Loucy (cell line): ENCODE results near the gene ENTHD1.

Experiments
- H2AFZ ChIP-seq: fragments of 200-600 bp; sonication (generic); 2 replicates; pipeline ENCODE4 v1.6.0; 2016; ENCODE audit warnings: antibody characterized with exemption, mild to moderate bottlenecking, low read length, moderate library complexity
- H3F3A ChIP-seq: fragments of 200-600 bp; 2 replicates; pipeline ENCODE4 v1.6.0; 2016; ENCODE audit warnings: antibody characterized with exemption, low read depth, mild to moderate bottlenecking
- H3K27me3 ChIP-seq: fragments of 200-600 bp; sonication (generic); 2 replicates; pipeline ENCODE4 v1.6.1; 2014; ENCODE audit warnings: low read length, mild to moderate bottlenecking; ENCODE audit not compliant: insufficient read depth, poor library complexity, severe bottlenecking
- H3K36me3 ChIP-seq: fragments of 200-600 bp; sonication (generic); 2 replicates; pipeline ENCODE4 v1.6.1; 2016; ENCODE audit warnings: low read length; ENCODE audit not compliant: insufficient read depth
- H3K4me1 ChIP-seq: fragments of 200-600 bp; sonication (generic); 2 replicates; pipeline ENCODE4 v1.5.1; 2014; ENCODE audit warnings: low read length, mild to moderate bottlenecking; ENCODE audit not compliant: insufficient read depth, poor library complexity, severe bottlenecking
- H3K4me2 ChIP-seq: fragments of 200-600 bp; sonication (generic); 2 replicates; pipeline ENCODE4 v1.6.0; 2014; ENCODE audit warnings: antibody characterized with exemption, low read length, low read depth, mild to moderate bottlenecking; ENCODE audit not compliant: poor library complexity, severe bottlenecking
- H3K4me3 ChIP-seq: fragments of 200-600 bp; sonication (generic); 2 replicates; pipeline ENCODE4 v1.5.1; 2014; ENCODE audit warnings: low read length, mild to moderate bottlenecking, mixed read lengths; ENCODE audit not compliant: poor library complexity, severe bottlenecking
- H3K79me2 ChIP-seq: fragments of 200-600 bp; sonication (generic); 2 replicates; pipeline ENCODE4 v1.6.1; 2014; ENCODE audit warnings: low read length; ENCODE audit not compliant: insufficient read depth
- H3K9ac ChIP-seq: fragments of 200-600 bp; sonication (generic); 2 replicates; pipeline ENCODE4 v1.6.0; 2014; ENCODE audit warnings: mild to moderate bottlenecking, low read depth, low read length, moderate library complexity; ENCODE audit not compliant: poor library complexity, severe bottlenecking
- H3K9me2 ChIP-seq: fragments of 200-600 bp; sonication (generic); replicated peaks from 2 replicates; pipeline ENCODE4 v1.6.1; 2016; ENCODE audit warnings: low read depth, low read length, mixed read lengths
- H3K9me3 ChIP-seq: fragments of 200-600 bp; sonication (generic); 2 replicates; pipeline ENCODE4 v1.6.1; 2014; ENCODE audit warnings: mild to moderate bottlenecking, antibody characterized with exemption, low read length, low read depth; ENCODE audit not compliant: insufficient read depth
- H4K20me1 ChIP-seq: fragments of 200-600 bp; sonication (generic); 2 replicates; pipeline ENCODE4 v1.6.0; 2014; ENCODE audit warnings: antibody characterized with exemption, low read length, mild to moderate bottlenecking; ENCODE audit not compliant: insufficient read depth, poor library complexity, severe bottlenecking
- EZH2phosphoT487 ChIP-seq: fragments of 200-600 bp; IDR thresholded peaks from 2 replicates; pipeline ENCODE4 v1.6.1; 2018; ENCODE audit warnings: antibody characterized with exemption, mild to moderate bottlenecking, moderate library complexity, borderline replicate concordance
- TF ChIP-seq, protein P1 (sequence below): fragments of 200-600 bp; sonication (generic); conservative IDR thresholded peaks from 2 replicates; pipeline ENCODE4 v1.5.1; 2014; ENCODE audit warnings: mild to moderate bottlenecking, antibody characterized with exemption, low read length

The ENTHD1 gene

DNA sequence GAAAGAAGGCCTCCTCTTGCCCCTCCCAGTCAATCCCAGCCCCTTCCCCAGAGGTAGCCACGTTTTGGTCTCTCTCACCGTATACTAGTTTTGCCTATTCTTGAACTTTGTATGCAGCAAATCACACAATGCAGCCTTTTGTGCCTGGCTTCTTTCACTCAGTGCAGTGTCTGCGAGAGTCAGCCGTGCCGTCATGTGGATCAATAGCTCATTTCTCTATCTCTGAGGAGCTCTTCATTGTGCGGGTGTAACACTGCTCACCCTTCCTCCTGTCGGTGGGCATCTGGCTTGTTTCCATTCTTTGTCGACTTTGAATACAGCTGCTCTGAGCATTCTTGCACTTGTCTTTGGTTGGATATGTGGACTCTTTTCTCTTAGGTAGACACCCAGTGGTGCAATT is 176.5 kb downstream of the ENTHD1 start:
- Histone ChIP-seq H3K36me3 (no peaks in the 10 kb centered on the region), H3K9me3 (no peaks in the 10 kb centered on the region), H3K4me2 (no peak overlapping the region), H4K20me1 (no peaks in the 10 kb centered on the region), H2AFZ (no peak overlapping the region), H3K9me2 (no peaks in the 10 kb centered on the region), H3F3A (no peaks in the 10 kb centered on the region), H3K9ac (no peak overlapping the region), H3K4me3 (no peak overlapping the region), H3K79me2 (no peaks in the 10 kb centered on the region), H3K27me3 (no peaks in the 10 kb centered on the region), H3K4me1 (no peaks in the 10 kb centered on the region)
- TF ChIP-seq, protein P1, sequence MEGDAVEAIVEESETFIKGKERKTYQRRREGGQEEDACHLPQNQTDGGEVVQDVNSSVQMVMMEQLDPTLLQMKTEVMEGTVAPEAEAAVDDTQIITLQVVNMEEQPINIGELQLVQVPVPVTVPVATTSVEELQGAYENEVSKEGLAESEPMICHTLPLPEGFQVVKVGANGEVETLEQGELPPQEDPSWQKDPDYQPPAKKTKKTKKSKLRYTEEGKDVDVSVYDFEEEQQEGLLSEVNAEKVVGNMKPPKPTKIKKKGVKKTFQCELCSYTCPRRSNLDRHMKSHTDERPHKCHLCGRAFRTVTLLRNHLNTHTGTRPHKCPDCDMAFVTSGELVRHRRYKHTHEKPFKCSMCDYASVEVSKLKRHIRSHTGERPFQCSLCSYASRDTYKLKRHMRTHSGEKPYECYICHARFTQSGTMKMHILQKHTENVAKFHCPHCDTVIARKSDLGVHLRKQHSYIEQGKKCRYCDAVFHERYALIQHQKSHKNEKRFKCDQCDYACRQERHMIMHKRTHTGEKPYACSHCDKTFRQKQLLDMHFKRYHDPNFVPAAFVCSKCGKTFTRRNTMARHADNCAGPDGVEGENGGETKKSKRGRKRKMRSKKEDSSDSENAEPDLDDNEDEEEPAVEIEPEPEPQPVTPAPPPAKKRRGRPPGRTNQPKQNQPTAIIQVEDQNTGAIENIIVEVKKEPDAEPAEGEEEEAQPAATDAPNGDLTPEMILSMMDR, result no peak
- TF ChIP-seq EZH2phosphoT487, result no peak

DNA sequence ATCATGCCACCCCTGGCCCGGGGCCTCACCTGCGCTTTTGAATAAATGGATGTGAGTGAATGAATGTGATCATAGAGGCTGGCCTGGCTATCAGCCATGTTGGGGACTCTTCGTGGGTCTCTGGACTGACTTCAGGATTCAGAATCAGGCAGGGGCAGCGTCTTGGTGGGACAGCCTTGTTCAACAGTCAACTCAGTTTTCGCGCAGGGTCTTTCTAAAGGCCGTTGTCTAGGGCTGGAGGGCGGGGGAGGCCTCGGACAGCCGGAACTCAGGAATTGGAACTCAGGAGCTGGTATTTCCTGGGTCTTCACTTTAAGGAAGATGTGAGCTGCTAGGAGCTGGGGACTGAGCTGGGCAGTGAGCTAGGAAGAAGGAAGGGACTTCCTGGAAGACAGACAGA is 177.0 kb downstream of the ENTHD1 start:
- H3K4me1 ChIP-seq, result no peaks in the 10 kb centered on the region
- H3K4me2 ChIP-seq, result no peak overlapping the region
- no peaks in the 10 kb centered on the region for H3K27me3 ChIP-seq
- H2AFZ ChIP-seq, result no peak overlapping the region
- no peaks in the 10 kb centered on the region for H3K9me2 ChIP-seq
- no peaks in the 10 kb centered on the region for H4K20me1 ChIP-seq
- H3K9ac ChIP-seq, result no peak overlapping the region
- H3K4me3 ChIP-seq, result no peak overlapping the region
- no peaks in the 10 kb centered on the region for H3K9me3 ChIP-seq
- H3K36me3 ChIP-seq, result no peaks in the 10 kb centered on the region
- H3K79me2 ChIP-seq, result no peaks in the 10 kb centered on the region
- TF ChIP-seq, protein P1, result no peak
- TF ChIP-seq EZH2phosphoT487, result no peak
- H3F3A ChIP-seq, result no peaks in the 10 kb centered on the region

DNA sequence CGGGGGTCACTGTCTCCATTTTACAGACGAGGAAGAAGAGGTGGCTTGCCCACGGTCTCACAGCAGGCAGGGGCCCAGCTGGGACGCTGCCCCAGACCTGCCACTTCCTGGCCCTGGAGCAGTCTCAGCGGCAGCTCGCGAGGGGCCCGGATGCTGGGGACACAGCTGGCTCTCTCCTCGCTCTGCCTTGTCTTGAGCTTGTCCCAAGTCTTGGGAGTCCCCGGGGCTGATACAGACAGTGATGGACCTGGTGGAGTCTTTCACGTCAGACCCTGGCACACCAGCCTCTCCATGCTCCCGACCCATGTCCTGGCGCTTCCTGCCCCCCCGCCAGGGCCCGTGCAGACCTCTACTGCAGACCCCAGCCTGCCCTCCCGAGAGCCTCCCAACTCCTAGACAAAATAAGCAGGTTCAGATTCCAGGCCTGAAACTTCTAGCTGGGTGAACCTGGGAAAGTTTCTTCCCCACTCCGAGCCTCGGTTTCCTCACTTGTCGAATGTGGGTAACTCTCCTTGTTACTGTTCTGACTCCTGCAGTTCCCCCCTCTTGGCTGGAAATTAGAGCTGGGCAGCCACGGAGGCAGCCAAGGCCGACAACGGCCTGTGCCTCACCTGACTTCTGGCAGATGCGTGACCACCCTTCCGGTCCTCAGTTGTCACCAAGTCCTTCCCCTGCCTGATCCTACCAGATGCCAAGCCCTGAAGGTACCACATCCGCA is 177.6 kb downstream of the ENTHD1 start:
- no peaks in the 10 kb centered on the region for H3K27me3 ChIP-seq

DNA sequence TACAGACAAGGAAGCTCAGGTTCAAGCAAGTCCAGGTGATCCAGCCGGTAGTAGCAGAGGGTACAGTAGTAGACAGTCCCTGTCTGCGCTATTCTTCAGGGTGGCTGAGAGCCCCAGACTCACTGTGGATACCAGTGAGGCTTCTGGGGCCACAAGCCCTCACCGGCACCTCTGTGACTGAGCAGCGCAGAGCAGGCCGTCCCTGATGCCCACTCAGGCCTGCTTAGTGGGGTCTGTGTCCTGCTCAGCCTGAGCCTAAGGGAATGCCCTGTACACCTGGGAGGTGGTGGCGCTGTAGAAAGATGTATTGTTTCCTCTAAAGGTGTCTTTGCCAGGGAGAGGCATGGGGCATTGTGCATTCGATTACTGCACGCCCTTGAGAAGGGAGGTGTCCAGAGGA is 179.2 kb downstream of the ENTHD1 start:
- Histone ChIP-seq H4K20me1 (no peaks in the 10 kb centered on the region), H3K4me2 (no peak overlapping the region), H3K9me3 (no peaks in the 10 kb centered on the region), H2AFZ (no peak overlapping the region), H3F3A (no peaks in the 10 kb centered on the region), H3K27me3 (no peaks in the 10 kb centered on the region), H3K79me2 (no peaks in the 10 kb centered on the region), H3K9me2 (no peaks in the 10 kb centered on the region), H3K36me3 (no peaks in the 10 kb centered on the region), H3K9ac (no peak overlapping the region), H3K4me3 (no peak overlapping the region), H3K4me1 (no peaks in the 10 kb centered on the region)
- TF ChIP-seq, protein P1, result no peak
- TF ChIP-seq EZH2phosphoT487, result no peak

More for the DNA sequence above, 177.6 kb downstream of the ENTHD1 start:
- Histone ChIP-seq H3K9me2 (no peaks in the 10 kb centered on the region), H3K9ac (no peak overlapping the region), H3K4me3 (no peak overlapping the region), H3K9me3 (no peaks in the 10 kb centered on the region), H3F3A (no peaks in the 10 kb centered on the region), H3K79me2 (no peaks in the 10 kb centered on the region), H3K4me1 (no peaks in the 10 kb centered on the region), H3K4me2 (no peak overlapping the region), H2AFZ (no peak overlapping the region), H3K36me3 (no peaks in the 10 kb centered on the region), H4K20me1 (no peaks in the 10 kb centered on the region)
- no peak for TF ChIP-seq EZH2phosphoT487
